GM13976 (cell line): ENCODE measurements around the gene CARD8.

ENCODE experiments used
- DNase-seq: peaks from one replicate; pipeline ENCODE4 v3.0.0; 2012; ENCODE audit warnings: low spot score
- in situ Hi-C: fragments of 300-500 bp; cut with MboI; formaldehyde crosslinking; loops from one replicate; pipeline ENCODE4 v1.12.0; 2022; ENCODE audit warnings: low sequenced_read_pairs, mixed read lengths, inconsistent platforms; ENCODE audit not compliant: unreplicated experiment
- TF ChIP-seq, protein P1 (sequence below): IDR thresholded peaks from 2 replicates; pipeline ENCODE4 v1.5.1; 2012; ENCODE audit warnings: borderline replicate concordance, mild to moderate bottlenecking; ENCODE audit not compliant: insufficient read depth; ENCODE audit errors: extremely low read depth, missing control alignments, control extremely low read depth

The CARD8 gene

DNA sequence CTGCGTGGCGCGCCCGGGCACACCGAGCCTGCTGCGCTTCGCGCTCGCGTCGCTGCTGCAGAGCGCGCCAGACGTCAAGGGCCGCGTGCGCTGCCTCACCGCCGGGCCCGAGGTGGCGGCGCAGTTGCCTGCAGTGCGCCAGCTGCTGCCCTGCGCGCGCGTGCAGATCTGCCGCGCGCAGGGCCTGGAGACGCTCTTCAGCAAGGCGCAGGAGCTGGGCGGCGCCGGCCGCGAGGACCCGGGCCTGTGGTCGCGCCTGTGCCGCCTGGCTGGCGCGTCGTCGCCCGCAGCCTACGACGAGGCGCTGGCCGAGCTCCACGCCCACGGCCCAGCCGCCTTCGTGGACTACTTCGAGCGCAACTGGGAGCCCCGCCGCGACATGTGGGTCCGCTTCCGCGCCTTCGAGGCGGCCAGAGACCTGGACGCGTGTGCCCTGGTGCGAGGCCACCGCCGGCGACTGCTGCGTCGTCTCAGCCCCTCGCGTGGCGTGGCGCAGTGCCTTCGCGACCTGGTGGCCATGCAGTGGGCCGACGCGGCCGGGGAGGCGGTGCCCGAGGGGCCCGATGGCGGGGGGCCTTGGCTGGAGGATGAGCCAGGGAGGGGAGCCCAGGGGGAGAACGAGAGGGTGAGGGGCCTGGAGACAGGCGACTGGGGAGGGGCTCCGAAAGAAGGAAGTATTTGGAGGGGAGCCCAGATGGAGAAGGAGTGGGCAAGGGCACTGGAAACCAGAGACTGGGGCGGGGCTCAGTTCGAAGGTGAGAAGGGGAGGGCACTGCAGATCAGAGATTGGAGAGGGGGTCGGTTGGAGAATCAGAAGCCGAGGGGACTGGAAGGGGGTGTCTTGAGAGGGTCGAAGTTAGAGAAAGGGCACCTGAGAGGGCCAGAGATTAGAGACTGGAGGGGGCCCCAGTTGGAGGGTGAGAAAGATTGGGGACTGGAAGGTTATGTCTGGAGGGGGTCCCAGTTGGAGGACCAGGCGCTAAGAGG lies 60.6 kb downstream of the CARD8 start:
- in situ Hi-C loops: no loop called here
- TF ChIP-seq, protein P1, sequence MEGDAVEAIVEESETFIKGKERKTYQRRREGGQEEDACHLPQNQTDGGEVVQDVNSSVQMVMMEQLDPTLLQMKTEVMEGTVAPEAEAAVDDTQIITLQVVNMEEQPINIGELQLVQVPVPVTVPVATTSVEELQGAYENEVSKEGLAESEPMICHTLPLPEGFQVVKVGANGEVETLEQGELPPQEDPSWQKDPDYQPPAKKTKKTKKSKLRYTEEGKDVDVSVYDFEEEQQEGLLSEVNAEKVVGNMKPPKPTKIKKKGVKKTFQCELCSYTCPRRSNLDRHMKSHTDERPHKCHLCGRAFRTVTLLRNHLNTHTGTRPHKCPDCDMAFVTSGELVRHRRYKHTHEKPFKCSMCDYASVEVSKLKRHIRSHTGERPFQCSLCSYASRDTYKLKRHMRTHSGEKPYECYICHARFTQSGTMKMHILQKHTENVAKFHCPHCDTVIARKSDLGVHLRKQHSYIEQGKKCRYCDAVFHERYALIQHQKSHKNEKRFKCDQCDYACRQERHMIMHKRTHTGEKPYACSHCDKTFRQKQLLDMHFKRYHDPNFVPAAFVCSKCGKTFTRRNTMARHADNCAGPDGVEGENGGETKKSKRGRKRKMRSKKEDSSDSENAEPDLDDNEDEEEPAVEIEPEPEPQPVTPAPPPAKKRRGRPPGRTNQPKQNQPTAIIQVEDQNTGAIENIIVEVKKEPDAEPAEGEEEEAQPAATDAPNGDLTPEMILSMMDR: no peak
- no peak for DNase-seq

DNA sequence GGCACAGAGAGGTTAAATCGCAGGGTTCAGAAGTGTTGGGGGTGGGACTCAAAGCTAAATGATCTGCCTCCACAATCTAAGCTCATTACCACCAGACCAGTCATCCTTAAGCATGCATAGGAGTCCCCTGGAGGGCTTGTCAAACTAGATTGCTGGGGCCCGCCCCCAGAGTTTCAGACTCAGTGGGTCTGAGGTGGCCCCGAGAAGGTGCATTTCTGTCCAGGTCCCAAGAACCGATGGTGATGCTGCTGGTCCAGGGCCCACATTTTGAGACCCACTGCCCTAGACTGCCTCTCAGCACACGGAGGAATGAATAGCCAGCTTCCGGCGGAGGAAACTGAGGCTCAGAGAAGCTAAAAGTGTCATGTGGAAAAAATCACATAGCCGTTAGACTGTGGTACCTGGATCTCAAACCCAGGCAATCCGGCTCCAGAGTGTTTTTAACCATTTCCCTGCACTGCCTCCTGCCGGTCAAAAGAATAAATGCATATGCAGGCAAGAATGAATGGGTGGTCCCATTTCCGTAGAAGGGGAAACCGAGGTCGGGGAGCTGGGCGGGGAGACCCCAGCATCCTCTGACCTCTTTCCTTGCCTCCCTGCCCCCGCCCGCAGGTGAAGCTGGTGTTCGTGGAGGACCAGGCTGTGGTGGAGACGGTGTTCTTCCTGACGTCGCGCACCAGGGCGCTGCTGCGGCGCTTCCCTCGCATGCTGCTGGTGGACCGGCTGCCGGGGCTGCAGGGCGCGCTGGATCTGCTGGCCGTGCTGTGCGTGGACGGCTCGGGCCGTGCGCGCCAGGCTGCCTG lies 61.5 kb downstream of the CARD8 start:
- DNase-seq: peak; percentile 56
- in situ Hi-C loops: no loop called here

DNA sequence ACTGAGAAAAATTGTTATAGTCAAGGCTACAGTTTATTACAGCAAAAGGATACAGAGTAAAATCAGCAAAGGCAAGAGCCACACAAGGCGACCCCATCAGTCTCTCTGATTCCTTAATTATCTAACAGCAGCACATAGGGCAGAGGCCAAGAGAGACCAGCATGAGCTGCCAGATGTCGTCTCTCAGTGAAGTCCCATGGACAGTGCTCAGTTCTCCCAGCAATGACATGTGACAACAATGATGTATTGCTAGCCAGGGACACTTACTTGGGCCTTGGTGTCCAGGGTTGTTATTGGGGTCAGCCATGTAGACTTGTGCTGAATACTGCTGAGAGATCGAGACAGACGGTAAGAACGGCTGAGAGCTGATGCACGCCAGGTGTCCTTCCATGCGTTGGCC lies 63.0 kb downstream of the CARD8 start:
- no peak for DNase-seq
- in situ Hi-C loops: no loop called here
- TF ChIP-seq, protein P1: no peak

More for the DNA sequence above, 61.5 kb downstream of the CARD8 start:
- TF ChIP-seq, protein P1: peak; percentile 10

DNA sequence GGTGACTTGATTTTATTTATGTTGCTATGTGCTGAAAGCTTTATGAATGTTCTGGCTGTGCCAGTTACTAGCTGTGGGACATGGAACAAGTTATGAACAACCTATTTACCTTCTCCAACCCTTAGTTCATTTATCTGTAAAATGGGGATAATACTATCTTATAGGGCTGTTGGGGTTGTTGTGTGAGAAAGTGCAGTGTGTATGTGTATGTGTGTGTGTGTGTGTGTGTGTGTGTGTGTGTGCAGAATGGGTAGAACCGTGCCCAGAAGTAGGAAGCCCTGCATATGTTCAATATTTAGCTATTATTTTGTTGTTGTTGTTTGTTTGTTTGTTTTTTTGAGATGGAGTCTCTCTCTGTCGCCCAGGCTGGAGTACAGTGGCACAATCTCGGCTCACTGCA lies 64.8 kb downstream of the CARD8 start:
- no peak for DNase-seq
- in situ Hi-C loops: no loop called here
- TF ChIP-seq, protein P1: no peak

DNA sequence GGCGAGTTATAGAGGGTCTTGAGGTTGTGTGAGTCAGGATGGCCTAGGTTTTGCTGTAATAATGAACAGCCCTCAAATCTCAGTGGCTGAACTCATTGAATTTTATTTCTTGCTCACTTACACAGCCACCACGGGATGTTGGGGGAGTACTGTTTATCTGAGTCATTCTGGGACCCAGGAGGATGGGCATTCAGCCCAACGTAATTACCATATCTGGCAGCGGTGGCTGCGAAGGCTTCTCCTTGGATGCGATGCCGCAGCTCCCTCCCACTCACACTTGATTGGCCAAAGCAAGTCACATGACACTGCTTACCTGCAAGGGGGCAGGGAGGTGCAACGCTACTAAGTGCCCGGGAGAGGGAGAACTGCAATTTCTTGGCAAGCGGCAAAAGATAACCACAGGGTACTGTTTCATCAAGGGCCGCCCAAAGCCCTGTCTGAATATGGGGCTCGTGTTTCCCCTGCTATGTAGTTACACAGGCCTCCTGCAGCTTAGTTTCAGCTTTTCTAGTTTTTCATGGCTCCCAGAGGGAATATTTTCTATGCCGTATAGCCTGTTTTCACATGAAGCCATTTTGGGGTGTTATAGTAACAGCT lies 65.3 kb downstream of the CARD8 start:
- no peak for DNase-seq
- TF ChIP-seq, protein P1: no peak
- in situ Hi-C loops: no loop called here

DNA sequence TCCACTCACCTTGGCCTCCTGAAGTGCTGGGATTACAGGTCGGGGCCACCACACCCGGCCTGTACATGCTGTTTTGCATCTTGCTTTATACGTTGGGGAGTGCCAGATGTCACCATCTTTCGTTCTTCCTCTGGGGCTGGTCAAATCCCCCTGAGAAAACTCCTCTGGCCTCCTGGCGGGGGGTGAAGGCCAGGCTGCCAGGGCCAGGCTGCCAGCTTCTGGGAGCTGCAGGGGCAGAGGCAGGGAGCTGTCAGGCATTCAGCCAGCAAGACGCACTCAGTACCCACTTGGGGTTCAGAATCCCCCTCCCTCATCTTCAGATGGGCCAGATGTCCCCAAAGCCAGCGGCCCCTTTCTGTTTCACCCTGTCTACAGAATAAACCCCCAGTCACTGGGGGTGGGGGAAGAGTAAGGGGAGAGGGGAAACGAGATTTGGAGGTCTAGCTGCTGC lies 69.1 kb downstream of the CARD8 start:
- in situ Hi-C loops: no loop called here
- TF ChIP-seq, protein P1: no peak
- no peak for DNase-seq
